OCI-LY7 (cell line): ENCODE measurements around the gene HEG1.

Source experiments
- CTCF ChIP-seq: fragments of 200-600 bp; sonication (generic); conservative IDR thresholded peaks from 2 replicates; pipeline ENCODE4 v1.5.1; 2014; ENCODE audit warnings: mild to moderate bottlenecking, antibody characterized with exemption, low read length, moderate library complexity, mixed read lengths
- EZH2phosphoT487 ChIP-seq: fragments of 200-600 bp; sonication (generic); IDR thresholded peaks from 2 replicates; pipeline ENCODE4 v1.6.1; 2018; ENCODE audit warnings: low read depth, borderline replicate concordance, mild to moderate bottlenecking, mixed run types, antibody characterized with exemption, low read length, moderate library complexity, mixed read lengths

GRCh38 chr3:125078951-125079674 lies 23.3 kb upstream of the HEG1 start:
- no peak for TF ChIP-seq CTCF
- TF ChIP-seq EZH2phosphoT487: no peak
